ENCODE measurements around the gene KIRREL3.

Gene KIRREL3

GRCh38 chr11:126768702-126769101, 231.9 kb downstream of the KIRREL3 start:
- H3K27ac ChIP-seq: no peak overlapping the region

GRCh38 chr11:126766440-126766839, 234.1 kb downstream of the KIRREL3 start:
- H3K27ac ChIP-seq: no peak overlapping the region
- 0 out of 2 replicates have a peak, but pooled peaks have one; percentile 7 for TF ChIP-seq CTCF (conservative IDR thresholded peaks at IDR 0.05)

More at GRCh38 chr11:126768702-126769101, 231.9 kb downstream of the KIRREL3 start:
- TF ChIP-seq CTCF (conservative IDR thresholded peaks at IDR 0.05): no peak

GRCh38 chr11:126765196-126765595, 235.4 kb downstream of the KIRREL3 start:
- H3K27ac ChIP-seq: no peak overlapping the region
- no peak for TF ChIP-seq CTCF (conservative IDR thresholded peaks at IDR 0.05)

- H3K27ac ChIP-seq: no peak overlapping the region
These were observed 236.3 kb downstream of the KIRREL3 start for GRCh38 chr11:126764231-126764630.

GRCh38 chr11:126756855-126757254, 243.7 kb downstream of the KIRREL3 start:
- no peak for TF ChIP-seq CTCF (conservative IDR thresholded peaks at IDR 0.05)
- H3K27ac ChIP-seq: no peak overlapping the region

More at GRCh38 chr11:126764231-126764630, 236.3 kb downstream of the KIRREL3 start:
- TF ChIP-seq CTCF (conservative IDR thresholded peaks at IDR 0.05): peak; percentile 56

- H3K27ac ChIP-seq: no peak overlapping the region
- TF ChIP-seq CTCF (conservative IDR thresholded peaks at IDR 0.05): no peak
These were observed 244.1 kb downstream of the KIRREL3 start for GRCh38 chr11:126756421-126756820.

- no peak for TF ChIP-seq CTCF (conservative IDR thresholded peaks at IDR 0.05)
- no peak overlapping the region for H3K27ac ChIP-seq
These were observed 245.0 kb downstream of the KIRREL3 start for GRCh38 chr11:126755526-126755925.
